Astrocyte of the cerebellum (primary cell): ENCODE results near the gene NSMCE1.

ENCODE experiments used
- DNase-seq: peaks from one replicate; pipeline ENCODE4 v3.0.0-alpha.2; 2011; ENCODE audit warnings: low read depth
- H3K4me3 ChIP-seq: 2 replicates; pipeline ENCODE4 v1.5.1; 2011; ENCODE audit warnings: mild to moderate bottlenecking, low read depth, low read length, moderate library complexity
- in situ Hi-C: cut with HindIII; loops from 2 replicates; pipeline ENCODE4 v1.10.0; 2017; ENCODE audit warnings: low sequenced_read_pairs
- TF ChIP-seq, protein P1 (sequence below): IDR thresholded peaks from 2 replicates; pipeline ENCODE4 v1.5.1; 2012; ENCODE audit warnings: low read length, low read depth, moderate library complexity, mild to moderate bottlenecking; ENCODE audit errors: missing control alignments

NSMCE1 gene

DNA sequence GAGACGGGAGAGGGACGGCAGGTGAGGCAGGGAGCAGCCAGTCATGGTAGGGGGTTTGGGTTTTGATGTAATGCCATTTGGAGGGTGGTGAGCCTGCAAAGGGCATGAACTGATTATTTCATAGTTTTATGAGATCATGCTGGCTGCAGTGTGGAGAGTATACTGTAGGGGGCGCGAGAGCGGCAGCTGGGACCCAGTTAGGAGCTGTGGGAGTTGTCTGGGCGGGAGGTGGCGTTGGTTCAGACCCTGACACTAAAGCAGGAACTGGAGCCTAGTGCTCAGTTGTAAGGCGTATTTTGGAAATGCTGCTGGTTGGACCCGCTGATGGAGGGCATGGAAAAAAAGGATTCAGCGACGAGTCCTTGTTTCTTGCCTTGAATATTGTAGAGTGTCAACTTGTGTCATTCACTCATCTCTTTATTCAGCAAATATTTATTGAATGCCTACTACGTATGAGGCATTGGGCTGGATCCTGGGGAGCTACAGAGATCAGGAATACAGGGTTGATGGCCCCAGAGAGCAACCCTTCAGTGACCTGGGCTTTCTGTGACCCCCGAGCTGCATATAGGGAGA lies 89.0 kb downstream of the NSMCE1 start:
- TF ChIP-seq, protein P1, sequence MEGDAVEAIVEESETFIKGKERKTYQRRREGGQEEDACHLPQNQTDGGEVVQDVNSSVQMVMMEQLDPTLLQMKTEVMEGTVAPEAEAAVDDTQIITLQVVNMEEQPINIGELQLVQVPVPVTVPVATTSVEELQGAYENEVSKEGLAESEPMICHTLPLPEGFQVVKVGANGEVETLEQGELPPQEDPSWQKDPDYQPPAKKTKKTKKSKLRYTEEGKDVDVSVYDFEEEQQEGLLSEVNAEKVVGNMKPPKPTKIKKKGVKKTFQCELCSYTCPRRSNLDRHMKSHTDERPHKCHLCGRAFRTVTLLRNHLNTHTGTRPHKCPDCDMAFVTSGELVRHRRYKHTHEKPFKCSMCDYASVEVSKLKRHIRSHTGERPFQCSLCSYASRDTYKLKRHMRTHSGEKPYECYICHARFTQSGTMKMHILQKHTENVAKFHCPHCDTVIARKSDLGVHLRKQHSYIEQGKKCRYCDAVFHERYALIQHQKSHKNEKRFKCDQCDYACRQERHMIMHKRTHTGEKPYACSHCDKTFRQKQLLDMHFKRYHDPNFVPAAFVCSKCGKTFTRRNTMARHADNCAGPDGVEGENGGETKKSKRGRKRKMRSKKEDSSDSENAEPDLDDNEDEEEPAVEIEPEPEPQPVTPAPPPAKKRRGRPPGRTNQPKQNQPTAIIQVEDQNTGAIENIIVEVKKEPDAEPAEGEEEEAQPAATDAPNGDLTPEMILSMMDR = peak; percentile 85
- no peak overlapping the region for H3K4me3 ChIP-seq
- DNase-seq = peak; percentile 16
- in situ Hi-C loops = no loop called here

DNA sequence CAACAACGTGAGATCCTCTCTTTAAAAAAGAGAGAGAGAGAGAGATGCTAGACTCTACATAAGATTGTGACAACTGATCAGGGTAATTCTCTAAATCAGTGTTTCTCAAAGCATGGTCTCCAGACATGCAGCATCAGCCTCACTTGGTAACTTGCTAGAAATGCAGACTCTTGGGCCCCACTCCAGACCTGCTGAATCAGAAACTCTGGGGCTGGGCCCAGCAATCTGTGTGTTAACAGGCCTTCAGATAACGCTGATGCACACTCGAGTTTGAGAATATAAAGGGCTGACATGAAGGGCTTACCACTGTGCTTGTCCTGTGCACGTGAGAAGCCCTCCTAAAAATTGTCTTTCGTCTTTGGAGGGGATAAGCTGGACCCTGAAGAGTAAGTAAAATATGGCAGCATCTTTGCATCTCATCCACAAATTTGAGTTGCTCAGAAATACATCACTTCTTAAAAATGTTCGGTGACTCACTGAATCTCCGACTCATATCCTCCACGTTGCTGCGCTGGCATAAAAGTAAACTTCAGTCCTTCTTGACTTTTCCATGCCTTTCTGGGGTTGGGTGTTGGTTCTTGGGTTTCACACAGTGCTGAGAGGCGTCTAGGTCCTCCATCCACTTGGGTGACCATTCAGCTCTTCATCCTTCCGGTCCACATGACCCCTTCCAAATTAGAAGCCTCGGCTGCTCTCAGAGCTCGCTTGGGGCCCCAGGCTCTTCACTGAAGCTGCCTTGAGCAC lies 91.4 kb downstream of the NSMCE1 start:
- in situ Hi-C loops = no loop called here
- TF ChIP-seq, protein P1 = no peak

DNA sequence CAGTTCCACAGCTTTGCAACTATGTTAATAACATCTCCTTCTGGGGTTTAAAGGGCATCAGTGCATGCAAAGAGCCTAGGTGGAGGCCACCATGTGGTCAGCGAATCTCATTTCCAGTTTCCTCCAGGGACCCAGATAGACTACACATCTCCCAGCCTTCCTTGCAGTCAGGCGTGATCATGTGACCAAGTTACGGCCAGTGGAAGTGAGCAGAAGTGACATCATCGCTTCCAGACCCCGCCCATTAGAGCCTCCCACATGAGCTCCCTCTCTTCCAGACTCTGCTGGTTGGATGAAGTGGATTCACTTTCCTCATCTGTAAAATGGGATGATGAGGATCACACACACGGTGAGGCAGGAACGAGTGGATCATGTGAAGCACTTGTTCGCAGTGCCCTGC lies 92.7 kb downstream of the NSMCE1 start:
- DNase-seq = no peak
- no peak overlapping the region for H3K4me3 ChIP-seq
- in situ Hi-C loops = no loop called here
- TF ChIP-seq, protein P1 = no peak

More for the DNA sequence above, 91.4 kb downstream of the NSMCE1 start:
- peak; percentile 8 for DNase-seq
- no peak overlapping the region for H3K4me3 ChIP-seq
